22Rv1 (cell line): Measurements from ENCODE around the gene EFCC1.

Source experiments
- CTCF ChIP-seq: fragments of 450-650 bp; IDR thresholded peaks from 2 replicates; pipeline ENCODE4 v1.5.1; 2017; ENCODE audit warnings: mild to moderate bottlenecking
- ZFX ChIP-seq: fragments of 450-650 bp; IDR thresholded peaks from 2 replicates; pipeline ENCODE4 v1.6.1; 2017; ENCODE audit warnings: antibody characterized with exemption, borderline replicate concordance

GRCh38 chr3:129031476-129032215 is 30.5 kb downstream of the EFCC1 start:
- TF ChIP-seq CTCF (no peak), ZFX (no peak)
